HG02884 (cell line): ENCODE results near the gene RIMBP3C.
A peak's percentile ranks its signal among the peaks of the same experiment; 100 is the strongest.
"Not testable (repeated sequence)": the region's sequence is repeated elsewhere in the genome, so short reads cannot be mapped to it uniquely, and the experiment has no call there.

Experiments
- ATAC-seq: cut with Tn5 transposase; IDR thresholded peaks from one replicate; pipeline ENCODE4 v1.9.1; 2021; ENCODE audit warnings: mild to moderate bottlenecking, moderate library complexity; ENCODE audit not compliant: unreplicated experiment

RIMBP3C gene

DNA sequence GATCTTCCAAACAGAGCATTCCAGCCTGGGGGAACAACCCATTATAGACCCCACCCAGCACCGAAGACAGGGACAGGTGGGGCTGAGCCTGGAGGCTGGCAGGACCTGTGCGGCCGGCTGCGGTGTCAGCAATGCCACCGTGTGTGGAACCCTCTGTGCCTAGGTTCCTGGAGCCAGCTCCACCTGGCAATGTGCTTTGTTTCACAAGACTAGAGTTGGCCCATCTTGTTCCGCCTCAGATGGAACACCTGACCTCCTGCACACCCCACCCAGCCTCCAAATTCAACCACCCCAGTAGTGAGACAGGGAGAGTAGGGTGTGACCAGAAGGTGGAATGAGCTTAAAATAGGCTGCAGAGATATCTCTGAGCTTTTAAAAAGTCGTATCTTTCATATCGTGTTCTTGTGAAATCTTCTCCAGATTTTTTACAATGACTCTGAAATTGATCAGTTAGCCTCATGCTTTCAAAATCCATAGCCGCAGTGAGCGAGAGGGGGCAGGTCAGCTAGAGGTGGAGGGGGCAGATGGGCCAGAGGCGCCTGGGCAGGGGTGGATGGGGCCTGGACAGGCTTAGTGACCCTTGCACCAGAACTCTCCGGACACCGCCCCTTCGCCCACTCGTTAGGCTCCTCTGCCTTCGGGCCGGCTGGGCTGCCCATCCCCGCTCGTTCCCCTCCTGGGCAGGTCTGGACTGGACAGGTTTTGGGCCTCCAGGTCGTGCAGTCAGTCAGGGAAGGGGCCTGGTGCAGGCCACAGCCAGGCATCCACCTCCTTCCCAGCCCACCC, 18.2 kb downstream of the RIMBP3C start:
- ATAC-seq = not testable (repeated sequence)

DNA sequence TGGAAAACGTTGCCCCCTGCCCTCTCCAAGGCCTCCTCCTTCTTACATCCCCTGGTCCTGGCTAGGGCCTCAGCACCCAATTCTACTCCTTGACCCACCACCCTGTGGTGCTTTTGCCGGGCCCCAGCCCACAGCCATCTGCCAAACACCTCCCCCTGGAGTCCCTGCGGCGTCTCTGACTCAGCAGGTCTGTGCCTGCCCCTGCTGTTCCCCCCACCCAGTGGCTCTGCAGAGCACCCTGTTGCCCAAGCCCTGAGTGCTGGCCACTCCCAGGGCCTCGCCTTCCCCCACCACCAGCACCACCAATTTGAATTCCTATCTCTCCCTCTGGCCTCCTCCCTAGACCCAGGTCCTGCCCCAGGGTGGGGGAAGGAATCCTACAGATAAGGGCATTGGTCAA, 19.7 kb downstream of the RIMBP3C start:
- ATAC-seq = not testable (repeated sequence)

DNA sequence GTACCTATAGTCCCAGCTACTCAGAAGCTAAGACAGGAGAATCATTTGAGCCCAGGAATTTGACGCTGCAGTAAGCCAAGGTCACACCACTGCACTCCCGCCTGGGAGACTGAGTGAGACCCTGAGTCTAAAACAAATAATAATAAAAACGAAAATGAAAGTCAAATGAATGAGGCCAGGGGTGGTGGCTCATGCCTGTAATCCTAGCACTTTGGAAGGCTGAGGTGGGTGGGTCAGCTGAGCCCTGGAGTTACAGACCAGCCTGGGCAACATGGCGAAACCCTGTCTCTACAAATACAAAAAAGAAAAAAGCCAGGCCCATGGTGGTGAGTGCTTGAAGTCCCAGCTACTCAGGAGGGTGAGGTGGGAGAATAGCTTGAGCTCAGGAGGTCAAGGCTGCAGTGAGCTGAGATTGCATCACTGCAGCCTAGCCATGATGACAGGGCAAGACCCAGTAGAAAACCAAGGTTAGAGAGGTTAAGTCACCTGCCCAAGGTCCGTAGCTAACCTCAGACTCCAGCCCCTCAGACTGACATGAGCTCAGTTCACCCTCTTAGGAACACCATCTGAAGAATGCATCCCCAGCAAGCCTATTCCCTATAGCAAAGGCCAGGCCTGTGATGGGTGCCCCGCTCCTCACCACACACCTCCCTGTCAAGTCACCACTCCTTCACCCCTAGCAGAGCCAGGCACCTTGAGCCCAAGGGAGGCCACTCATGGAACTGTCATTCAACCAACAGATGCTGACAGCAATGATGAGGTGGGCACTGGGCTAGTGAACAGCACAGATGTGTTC, 24.4 kb downstream of the RIMBP3C start:
- ATAC-seq = not testable (repeated sequence)

DNA sequence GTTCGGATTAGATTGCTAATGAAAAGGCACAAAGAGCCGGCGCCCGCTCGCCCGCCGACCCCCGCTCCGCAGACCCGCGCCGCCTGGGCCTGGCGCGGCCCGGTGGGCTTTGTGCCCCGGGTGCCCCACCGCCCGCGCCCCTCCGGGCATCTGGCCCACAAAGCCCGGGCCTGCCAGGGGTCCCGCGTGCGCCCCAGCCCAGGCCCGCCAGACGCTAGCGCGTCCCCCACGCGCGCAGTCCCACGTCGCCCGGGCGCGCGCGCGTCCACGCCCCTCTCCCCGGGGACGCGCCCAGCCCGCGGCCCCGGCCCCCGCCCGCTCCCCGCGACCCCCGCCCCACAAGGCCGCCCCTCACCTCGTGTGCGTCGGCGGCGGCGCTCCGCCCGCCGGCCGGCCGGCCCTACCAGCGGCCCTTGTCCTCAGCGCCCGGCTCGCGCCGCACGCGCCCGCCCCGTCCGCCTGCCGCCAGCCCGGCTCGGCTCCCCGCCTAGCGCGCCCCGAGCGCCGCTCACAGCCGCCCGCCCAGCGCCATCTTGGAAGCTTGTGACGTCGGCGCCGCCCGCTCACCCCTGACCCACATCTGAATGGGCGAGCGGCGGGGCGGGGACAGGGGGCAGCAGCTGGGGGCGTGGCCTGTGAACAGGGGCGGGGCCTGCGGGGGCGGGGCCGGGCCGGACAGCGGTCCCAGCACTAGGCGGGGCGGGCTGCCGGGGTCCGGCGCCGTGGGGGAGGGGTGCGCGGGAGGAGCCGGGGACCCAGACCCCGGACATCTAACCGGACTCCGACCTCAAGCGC, 34.1 kb downstream of the RIMBP3C start:
- peak; percentile 54 for ATAC-seq

DNA sequence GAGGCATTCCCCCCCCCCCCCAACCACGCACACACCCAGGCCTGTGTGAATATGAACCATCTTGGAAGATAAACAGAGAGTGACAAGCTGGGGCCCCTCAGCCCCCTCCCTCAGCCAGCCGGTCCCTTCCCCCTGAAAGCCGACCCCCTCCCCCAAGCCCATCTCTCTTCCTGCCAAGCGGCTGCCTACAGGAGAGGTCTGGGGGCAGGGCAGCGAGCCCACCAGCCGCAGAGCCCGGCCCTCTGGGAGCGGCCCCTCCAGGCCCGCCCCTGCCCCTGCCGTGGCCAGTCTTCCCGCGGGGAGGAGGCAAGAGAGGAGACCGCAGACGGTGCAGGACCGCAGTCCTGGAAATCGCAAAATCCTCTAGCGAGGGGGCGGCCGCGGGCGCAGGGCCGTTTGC, 34.7 kb downstream of the RIMBP3C start:
- ATAC-seq = not testable (repeated sequence)

DNA sequence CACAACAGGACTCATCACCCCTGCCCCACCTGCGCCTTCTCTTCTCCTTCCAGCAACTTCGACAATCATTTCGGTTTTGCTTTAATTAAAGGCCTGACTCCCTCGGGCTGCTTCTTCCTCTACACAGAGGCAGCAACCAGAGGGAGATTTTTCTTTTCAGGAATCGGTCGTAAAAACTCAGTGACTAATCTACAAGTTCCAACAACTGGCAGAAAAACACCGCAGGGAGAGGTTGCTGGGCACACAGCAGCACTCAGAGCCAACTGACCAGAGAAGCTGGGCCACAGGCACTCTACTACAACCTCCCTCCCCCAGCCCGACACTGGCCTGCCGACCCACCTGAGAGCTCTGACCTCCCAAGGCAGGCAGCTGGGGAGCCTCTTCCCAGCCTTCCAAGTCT, 36.0 kb downstream of the RIMBP3C start:
- not testable (repeated sequence) for ATAC-seq

DNA sequence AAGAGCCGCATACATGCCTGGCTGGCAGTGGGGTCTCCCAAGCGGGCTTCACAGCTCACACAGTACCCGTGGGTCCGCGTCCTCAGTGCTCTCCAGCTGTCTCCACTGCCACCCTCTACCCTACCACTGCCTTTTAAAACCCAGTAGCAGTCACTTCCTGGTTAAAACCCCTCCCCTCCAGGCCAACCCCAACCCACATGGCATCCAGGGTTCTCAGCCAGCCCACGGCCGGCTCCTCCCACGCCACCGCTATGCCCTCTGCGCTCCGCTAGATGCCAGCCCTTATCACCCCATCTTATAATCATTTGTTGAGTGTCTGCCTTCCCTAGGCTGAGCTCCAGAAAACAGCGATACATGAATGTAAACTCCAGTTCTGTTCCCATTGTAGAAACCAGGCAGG, 37.1 kb downstream of the RIMBP3C start:
- ATAC-seq = not testable (repeated sequence)

DNA sequence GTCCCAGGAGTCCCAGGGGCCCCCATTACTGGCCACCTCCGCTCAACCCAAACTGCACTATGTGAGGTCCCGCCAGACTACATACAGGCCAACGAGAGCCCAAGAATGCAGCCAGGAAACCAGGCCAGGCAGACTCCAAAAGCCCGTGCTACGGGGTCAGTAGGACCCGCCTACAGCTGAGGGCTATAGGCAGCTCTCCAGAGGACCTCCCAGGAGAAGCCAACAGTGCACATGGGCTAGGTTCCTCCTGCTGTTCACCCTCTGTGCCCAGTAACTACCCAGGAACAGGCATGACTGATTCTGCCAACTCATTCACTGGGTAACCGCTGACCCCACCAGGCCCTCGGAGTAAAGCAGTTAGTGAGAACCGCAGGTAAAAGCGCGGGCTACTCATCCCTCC, 39.2 kb downstream of the RIMBP3C start:
- not testable (repeated sequence) for ATAC-seq

DNA sequence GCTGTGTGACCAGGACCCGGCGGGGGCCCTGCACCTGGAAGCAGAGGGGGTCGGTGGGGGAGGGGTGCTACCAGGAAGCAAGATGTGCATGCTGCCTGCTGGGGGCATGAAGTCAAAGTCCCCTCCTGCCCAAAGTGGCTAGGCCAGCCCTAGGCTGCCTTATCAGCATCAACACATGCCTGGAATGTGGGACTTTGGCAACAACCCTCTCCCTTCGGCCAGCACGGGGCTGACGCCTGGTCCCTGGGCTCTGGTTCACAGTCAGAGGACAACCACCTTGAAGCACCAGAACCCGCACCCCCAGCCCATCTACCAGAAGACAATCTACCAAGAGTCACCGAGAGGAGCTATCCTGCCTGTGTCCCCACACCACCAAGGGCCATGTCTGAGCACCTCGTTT, 40.9 kb downstream of the RIMBP3C start:
- not testable (repeated sequence) for ATAC-seq

DNA sequence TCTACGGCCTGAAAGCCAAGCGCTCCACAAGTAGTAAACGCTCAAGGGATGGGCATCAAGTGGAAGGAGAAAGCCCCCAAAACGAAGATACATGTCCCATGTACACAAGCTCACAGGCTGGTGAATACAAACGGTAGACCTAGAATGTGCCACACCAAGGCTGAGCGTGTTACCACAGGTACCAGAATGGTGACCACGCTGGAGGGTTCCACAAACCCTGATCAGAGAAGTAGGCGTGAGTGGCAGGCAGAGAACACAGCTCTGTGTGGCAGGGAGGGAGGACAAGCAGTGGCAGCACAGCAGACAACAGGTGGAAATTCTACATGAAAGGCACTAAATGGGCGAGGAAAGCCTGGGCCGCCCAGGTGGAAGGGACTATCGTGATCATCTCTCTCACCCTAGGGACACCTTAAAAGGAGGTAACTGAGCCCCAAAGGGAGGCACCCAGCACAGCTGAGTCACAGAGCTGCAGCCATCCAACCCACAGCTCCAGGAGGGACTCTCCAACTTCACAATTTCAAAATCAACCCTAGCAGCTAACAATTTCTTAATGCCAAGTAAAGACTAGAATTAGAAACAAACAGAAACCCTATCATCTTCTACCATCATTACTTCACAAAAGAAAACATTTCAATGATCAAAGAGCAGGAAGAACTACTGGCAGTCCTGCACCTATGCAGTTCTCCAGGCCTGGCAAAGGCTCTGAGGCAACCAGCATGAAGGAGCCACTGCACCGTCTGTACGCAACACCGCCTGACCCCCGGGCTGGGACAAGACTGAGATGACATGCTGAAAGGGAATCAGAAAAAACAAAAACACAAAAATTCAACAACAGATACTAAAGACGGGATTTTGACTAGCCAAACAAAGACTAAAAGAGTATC, 51.4 kb downstream of the RIMBP3C start:
- ATAC-seq = not testable (repeated sequence)

DNA sequence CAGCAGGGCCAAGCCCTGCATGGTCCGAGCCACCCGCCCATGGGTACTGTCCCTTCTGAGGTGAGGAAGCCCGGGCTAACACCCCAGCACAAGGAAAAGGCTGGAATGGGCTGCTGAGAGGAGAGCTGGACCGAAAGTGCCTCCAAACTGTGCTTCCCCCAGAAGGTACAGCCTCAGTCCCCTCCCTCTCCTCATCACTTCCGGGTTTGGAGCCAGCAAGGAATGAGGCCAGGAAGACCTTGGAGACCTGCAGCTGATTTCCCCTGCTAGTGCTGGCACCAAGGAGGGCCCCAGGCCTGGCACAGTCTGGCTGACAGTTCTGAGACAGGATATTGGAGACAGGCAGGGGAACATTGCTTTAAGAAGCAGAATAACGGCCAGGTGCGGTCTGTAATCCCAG, 52.8 kb downstream of the RIMBP3C start:
- not testable (repeated sequence) for ATAC-seq

DNA sequence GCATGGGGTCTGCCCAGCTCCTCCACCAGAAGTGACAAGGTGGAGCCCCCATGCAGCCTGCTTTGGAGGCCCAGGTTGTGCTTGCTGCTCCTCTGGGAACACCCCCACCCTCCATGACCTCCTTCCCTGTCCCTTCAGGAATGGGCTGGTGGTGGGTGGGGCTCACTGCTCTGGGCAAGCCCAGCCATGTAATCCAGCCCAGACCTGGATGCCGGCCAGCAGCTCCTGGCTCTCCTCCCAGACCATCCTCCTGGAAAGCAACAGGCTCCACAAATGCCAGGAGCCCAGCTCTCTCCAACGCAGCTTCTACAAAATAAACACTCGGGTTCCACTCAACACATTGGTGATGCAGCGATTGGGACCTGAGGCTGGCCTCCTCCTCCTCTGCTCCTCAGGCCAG, 53.3 kb downstream of the RIMBP3C start:
- ATAC-seq = not testable (repeated sequence)
